Measurements from ENCODE around the gene TDRD6.
"Not testable (repeated sequence)": the region's sequence is repeated elsewhere in the genome, so short reads cannot be mapped to it uniquely, and the experiment has no call there.

Gene TDRD6

DNA sequence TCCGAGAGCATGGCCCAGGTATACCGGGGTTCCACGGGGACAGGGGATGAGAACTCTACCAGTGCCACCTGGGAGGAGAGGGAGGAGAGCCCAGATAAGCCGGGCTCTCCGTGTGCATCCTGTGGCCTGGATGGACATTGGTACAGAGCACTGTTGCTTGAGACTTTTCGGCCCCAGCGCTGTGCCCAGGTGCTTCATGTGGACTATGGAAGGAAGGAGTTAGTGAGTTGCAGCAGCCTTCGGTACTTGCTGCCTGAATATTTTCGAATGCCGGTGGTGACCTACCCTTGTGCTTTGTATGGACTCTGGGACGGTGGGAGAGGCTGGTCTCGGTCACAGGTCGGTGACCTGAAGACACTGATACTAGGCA, 1.3 kb downstream of the TDRD6 start:
- DNase-seq, result no peak

DNA sequence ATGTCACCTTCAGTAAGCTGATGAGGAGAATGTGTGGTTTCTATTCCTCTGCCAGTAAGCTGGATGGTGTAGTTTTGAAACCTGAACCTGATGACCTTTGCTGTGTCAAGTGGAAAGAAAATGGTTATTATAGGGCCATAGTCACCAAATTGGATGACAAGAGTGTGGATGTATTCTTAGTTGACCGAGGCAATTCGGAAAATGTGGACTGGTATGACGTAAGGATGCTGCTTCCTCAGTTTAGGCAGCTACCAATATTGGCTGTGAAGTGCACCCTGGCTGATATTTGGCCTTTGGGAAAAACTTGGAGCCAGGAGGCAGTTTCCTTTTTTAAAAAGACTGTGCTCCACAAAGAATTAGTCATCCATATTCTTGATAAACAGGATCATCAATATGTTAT, 2.0 kb downstream of the TDRD6 start:
- DNase-seq, result no peak

DNA sequence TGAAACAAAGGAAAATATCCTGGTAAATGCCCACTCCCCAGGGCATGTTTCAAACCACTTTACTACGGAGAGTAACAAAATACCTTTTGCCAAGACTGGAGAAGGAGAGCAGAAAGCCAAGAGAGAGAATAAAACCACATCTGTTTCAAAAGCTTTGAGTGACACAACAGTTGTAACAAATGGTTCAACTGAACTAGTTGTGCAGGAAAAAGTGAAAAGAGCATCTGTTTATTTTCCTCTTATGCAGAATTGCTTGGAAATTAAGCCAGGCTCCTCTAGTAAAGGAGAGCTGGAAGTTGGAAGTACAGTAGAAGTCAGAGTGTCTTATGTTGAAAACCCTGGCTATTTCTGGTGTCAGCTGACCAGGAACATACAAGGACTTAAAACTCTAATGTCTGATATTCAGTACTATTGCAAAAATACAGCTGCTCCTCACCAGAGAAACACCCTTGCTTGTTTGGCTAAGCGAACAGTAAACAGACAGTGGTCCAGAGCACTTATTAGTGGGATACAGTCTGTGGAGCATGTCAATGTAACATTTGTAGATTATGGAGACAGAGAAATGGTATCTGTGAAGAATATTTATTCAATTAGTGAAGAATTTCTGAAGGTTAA, 2.6 kb downstream of the TDRD6 start:
- DNase-seq, result no peak

DNA sequence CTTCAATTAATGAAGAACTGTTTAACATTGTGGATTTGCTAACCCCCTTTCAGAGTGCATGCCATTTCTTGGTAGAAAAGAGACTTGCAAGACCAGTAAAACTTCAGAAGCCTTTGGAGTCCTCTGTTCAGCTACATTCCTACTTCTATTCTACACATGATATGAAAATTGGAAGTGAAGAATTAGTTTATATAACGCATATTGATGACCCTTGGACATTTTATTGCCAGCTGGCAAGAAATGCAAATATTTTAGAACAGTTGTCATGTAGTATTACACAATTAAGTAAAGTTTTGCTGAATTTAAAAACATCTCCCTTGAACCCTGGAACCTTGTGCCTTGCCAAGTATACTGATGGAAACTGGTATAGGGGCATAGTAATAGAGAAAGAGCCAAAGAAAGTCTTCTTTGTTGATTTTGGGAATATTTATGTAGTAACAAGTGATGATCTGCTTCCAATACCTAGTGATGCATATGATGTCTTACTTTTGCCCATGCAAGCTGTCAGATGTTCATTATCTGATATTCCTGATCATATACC, 3.3 kb downstream of the TDRD6 start:
- no peak for DNase-seq

DNA sequence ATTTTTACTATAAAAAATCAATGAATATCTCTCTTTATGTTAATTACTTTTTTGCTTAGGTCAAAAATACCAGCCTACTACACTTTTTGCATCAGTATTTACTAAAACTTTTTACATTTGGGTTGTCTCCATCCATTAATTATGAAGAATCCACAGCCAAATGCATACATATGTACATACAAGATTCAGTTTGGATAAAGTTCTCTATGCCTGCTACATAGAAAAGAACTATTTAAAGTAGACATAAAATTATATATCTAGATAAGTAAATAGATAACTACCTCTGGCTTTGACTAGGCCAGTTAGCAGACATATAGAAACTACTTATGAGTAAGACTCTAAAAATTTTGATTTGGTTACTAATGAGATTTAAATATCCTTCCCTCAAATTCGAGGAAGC, 12.3 kb downstream of the TDRD6 start:
- DNase-seq, result no peak

DNA sequence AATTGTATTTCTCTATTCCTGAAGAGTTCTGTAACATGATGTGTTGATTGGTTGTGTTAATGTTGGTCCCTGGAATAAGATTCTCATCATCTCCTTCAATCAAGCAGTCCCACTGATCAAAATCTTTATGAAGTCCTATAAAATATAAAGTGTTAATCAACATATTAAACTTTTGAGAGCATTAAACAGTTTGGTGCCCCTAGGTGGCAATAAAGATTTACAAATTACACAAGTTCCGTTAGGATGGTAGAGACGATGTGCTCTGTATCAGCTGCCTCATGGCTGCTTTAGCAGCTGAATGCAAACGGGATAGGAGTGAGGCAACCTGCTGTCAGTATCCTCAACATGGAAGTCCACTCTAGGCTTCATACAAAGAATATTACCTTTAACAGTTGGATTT, 16.9 kb downstream of the TDRD6 start:
- DNase-seq, result no peak

DNA sequence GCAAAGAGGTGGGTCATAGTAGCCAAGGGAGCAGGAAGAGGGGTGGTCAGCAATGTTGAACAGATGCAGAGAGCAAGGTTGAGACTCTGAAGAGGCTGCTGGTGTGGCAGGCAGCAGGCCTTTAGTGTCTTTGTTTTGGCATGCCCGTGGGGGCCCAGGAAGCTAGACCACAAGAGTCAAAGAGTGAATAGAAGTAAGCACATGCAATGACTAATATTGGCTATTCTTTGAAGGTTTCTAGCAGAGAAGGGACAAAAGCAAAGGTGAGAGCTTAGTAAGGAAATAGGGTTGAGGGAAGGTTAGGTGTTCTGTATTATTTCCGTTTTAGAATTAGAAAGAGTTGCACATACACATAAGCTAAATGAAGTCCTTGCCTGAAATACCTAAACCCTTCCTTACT, 18.8 kb downstream of the TDRD6 start:
- DNase-seq, result no peak

DNA sequence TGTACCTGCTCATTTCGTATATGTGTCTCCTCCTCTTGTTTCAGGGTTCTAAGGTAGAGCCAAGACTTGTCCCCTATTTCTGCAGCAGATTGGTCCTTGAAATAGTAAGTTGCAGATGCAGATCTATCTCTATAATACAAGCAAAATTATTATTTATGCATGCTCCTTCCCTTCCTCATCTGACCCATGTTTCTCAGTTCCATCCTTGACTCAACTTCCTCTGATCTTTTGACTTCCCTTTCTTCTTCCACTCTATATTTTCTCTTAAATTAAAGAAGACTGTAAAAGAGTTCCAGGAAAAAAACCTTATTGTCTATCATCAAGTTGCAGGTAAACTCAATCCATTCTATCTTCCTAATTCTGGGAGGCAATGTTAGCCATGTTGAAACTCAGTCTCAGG, 23.8 kb downstream of the TDRD6 start:
- DNase-seq, result no peak

DNA sequence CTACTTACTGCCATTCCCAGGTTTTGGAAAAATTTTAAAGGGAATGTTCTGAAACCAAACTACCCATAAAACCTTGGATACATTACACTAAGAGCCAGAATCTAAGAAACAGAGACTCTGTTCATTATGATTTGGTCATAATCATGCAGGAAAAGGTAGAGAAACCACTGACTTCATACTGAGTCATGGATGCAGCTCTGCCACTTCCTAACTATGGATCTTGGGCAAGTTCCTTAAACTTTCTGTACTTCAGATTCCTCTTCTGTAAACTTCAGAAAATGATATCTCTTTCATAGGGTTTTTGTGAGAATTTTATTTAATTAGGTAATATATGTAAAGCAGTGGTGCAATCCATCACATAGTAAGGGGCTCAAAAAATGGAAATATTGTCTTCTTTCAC, 27.5 kb downstream of the TDRD6 start:
- DNase-seq, result no peak

DNA sequence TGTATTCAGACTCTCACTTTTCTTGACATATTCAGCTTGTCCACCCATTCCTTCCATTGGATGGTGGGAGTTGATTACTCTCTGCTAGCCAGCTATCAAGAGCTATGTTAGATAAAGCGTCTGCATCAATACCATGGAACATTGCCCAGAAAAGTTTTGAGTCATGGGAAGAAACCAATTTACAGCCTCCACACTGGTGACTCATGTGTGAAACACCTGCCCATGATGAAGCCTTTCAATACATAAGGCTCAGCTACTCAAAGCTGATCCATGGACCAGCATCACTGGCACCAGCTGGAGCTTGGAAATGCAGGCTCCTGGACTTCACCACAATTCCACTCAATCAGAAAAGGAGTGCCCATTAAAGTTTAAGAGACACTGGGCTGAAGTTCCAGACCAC, 31.4 kb downstream of the TDRD6 start:
- no peak for DNase-seq

DNA sequence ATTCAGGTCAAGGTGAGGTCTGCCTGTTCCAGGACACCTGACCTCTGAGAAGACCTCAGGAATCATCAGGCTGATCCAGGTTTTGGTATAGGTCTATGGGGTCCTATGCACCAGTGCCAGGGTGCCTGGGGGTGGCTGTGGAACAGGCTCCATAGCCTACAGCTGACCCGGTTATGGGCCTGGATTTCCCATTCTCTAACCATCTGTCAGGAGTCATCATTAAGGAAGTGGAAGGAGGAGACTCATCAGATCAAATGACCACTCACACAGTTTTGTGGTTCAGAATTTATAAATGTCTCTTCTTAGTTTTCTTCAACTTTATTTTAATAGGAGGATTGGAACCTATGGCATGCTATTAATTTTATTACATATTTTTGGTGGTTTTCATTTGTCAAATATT, 32.7 kb downstream of the TDRD6 start:
- DNase-seq, result no peak

DNA sequence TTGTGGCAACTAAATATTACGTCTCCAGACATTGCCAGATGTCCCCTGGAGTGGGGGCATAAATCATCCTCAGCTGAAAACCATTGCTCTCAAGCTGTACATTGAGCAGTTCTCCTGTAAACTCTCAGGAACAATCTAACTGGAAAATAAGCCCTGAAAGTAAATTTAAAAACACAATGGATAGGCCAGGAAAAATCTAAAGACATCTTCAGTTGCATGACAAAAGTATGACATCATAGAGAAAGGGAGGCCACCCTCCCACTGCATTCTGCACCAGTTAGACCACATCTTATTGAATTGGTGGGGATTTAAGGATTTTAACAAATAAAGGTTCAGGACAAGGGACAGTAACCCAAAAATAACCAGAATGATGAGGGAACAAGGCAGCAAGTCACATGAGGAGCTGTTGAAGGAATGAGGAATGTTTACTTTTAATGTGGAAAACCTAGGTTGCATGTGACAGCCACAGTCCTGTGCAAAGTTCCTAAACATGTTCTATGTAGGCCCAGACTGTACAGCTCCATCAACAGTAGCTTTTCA, 42.2 kb downstream of the TDRD6 start:
- DNase-seq, result no peak

DNA sequence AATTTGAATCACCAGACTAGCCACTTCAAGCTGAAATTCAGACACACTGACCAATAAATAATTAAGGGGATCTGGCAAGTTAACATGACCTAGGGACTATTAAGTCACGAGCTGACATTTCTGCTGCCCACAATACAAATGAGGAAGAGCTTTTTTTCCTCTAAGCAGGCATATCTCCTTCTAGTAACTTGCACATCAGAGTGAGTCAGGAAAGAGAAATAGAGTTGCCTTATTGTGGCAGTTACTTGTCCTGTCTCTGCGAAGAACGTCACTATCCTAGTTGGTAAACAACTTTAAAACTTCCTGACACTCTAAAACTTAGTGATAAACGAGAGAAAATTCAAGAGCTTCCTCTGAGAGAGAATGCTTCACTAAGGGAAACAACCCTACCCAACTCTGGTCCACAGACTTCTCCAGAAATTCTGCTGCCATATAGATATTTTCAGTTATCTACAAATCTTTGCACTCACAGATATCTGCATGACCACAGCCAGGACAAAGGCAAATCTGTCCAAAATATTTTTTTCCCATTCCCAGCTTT, 43.3 kb downstream of the TDRD6 start:
- no peak for DNase-seq

DNA sequence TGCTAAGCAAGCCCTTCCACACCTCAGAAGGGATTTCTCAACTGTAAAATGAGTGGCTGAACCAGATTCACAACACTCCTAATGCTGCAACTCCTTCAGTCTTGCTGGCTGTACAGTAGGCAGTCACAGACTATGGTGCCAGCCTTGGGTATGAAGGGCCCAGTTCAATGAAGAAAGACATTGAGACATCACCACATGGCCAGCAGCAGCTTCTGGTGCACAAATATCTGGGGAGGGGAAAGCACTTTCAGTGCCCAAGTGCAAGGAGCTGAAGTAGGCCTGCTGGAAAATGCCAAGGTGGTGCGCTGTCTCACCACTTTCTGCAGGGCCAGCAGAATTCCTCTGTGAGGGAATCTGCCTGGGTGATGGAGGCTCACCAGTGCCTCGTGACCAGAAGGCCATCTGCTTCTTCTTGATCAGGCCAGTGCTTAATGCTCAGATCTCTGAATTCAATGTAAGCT, 45.7 kb downstream of the TDRD6 start:
- no peak for DNase-seq

DNA sequence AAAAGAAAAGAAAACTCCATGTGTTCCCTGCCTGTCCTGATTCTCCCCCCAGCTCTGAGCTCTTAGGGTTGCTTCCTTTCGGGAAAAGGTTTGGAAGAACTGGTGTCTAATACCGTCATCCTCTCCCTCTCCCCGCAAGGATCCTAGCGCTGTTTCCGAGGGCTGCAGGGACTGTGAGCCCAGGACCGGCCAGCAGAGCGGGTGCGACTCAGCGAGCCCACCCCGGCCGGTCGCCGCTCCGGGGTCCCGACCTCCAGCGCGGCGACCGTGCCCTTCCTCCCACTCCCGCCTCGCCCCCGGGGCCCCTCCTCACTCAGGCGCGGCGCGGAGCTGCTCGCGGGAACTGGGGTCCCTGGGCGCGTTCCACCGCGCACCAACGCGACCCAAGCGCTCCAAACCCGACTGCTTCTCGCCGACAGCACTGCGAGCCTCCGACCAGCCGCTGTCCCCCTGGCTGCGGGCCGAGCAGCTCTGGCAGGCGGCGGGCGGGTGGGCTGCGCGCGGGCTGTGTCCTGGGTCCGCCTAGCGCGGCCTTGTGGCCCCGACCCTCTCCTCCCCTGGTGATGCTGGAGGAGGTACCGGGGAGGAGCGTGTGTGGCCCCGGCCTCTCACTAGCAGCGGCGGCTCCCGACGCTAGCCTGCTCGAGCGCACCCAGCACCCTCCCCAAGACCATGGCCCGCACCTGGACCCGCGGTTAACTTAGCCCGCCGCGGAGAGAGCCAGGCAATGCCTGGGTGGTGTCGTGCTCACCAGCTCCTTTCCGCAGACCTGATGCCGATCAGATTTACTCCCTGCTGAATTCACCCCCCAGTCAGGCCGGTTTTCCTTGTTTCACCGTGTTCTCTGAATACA, 47.4 kb downstream of the TDRD6 start, which contains the start of gene PLA2G7:
Gene PLA2G7 (minus strand): TSS at position 509 of the 853 bp plus-strand sequence. CDS start 12,484 bp downstream, outside the sequence.
- no peak for DNase-seq

DNA sequence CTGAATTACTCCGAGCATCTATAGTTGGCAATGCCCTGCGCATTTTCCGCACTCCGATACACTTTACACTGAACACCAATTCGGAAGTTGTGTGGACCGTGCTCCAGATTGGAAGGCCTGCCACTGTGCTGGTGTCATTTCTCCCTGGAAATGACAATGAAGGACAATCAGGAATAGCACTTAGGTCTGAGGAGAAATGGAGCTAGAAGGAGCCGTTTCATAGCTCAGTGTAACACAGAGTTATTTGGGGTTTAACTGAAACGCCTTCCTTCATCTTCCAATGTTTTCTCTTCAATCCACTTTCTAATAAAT, 48.0 kb downstream of the TDRD6 start:
- no peak for DNase-seq

DNA sequence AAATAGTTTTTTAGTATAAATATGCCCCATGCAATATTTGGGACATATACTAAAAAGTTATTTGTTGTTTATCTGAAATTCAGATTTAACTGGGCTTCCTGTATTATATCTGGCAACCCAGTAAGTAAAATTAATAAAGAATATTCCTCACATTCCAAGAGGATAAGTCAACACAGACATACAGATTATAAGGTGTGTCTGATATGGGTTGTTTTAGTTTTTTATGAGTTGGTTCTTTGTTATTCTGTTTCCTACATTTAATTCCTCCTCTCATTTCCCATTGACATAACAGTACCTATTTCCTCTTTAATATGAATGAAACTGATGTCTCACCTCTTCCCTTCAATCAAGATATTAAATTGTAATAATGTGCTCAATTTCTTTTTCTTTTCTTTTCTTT, 49.2 kb downstream of the TDRD6 start:
- no peak for DNase-seq

DNA sequence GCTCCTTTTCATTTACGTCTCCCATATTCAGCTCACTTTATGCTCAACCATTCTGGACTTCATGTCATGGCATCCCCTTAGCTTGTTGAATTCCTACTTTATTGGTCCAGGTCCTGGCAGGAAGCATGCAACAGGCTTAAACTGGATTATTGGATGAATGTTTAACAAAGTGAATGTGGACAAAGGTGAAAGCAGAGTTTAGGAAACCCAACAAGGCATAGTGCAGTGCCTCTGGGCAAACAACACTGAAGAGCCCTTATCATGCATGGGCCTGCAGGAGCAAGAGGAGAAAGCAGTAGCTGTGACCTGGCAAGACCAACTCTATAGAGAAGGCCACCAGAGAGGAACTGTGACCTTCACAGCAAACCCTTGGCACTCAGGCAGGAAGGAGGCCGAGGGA, 53.8 kb downstream of the TDRD6 start:
- no peak for DNase-seq

DNA sequence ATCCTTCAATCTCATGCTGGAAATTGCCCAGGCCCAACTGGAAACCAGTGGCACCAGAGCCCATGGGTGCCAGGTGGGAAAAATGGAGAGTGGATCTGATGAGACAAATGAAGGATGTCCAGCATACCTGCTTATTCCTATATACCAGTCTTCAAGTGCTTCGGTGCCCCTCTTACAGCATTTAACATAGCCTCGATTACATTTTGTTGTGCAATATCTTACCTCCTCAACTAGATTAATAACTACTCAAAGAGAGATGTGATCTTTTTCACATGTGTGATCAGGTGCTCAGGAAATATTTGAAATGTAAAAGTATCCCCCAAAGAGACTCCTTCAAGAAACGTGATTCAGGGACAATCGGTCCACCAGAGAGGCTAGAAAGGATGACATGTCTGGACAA, 54.2 kb downstream of the TDRD6 start:
- DNase-seq, result no peak

DNA sequence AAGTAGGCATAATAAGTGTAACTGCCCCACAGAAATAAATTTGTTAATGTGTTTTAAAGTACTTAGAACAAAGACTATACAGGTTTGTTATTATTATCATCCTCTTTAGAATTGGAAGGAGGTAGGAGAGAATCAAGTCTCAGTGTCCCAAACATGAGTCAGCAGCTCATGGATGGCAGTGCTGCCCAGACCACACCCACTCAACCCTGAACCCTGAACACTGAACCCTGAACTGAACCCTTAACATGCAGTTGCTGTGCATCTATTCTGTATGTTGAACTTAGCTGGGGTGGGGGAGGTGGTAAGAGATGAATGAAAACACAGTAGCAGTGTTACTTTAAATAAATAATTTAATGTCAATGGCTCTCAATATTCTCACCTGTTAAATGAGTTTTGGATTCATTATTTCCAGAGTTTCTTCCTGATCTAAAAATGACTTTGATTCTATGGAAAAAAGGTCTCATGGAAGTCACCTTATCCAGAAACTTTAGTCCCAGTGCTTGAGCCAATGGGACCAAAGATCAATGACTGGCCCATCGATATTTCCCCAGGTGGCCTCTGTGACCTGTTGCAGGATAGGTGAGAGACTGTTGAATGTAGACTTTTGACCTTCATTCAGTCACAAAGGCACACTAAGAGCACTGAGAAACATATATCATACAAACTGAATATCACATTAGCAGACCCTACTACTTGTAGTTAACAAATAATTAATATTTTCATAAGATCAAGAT, 55.9 kb downstream of the TDRD6 start:
- DNase-seq, result no peak

DNA sequence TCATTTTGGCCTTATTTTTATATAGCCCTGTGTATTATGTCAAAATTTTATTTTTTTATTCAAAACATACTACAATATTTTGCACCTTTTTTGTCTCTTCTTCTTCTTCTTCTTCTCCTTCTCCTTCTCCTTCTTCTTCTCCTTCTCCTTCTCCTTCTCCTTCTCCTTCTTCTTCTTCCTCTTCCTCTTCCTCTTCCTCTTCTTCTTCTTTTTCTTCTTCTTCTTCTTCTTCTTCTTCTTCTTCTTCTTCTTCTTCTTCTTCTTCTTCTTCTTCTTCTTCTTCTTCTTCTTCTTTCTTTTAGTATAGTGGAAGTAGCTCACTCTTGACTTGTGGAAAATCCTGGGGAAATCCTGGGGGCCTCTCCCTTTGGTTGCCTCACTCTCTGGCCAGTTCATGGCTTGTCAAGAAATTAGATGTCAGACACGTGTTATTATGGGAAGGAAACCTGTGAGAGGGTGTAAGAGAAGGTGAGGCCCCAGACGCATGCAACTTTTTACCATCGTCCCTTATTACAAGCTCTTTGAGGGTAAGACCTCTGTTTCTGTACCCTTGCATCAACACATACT, 56.6 kb downstream of the TDRD6 start:
- not testable (repeated sequence) for DNase-seq

DNA sequence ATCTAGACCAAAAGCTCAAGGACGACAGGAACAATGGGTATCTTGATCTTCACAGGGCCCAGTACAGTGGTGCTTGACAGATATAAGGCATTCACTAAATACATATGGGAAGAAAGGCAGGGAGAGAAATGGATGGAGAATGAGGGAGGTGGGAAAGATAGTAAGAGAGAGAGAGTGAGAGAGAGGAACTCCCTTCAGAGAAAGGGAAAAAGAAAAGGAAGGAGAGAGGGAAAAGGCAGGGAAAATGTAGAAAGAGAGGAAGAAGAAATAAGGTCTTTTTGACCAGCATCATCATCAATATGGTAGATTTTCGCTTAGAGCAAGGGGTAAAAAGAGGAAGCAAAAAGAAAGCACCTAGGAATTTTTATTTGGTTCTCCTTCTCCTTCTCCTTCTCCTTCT, 58.3 kb downstream of the TDRD6 start:
- no peak for DNase-seq

DNA sequence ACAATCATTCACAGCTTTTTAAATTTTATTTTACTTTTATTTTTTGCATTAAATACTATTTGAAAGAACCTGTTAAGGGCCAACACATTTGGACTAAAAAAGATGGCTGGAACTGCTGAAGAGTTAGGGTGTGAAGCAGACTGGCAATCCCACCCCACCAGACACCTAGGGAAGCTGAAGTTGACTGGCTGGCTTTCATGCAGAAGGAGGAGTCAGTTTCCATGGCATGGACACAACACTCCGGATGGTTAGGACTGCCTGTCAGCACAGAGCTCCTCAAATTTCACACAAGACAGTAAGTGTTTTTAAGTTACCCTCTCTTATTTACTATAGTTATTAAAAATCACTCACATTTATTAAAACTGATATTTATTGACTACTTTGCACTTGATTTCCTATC, 59.0 kb downstream of the TDRD6 start, which contains the start of gene ANKRD66:
Gene ANKRD66 (plus strand): TSS at position 238 of the 400 bp plus-strand sequence. CDS start 5,016 bp downstream, outside the sequence.
- DNase-seq, result no peak
